ENCODE measurements around the gene PARD3B. TPM values are rescaled to one million over a fixed set of nuclear protein-coding genes. Genes with fewer than 3 reads are reported as not detected.

The PARD3B gene
- total and polyA plus RNA-seq, 2 experiments from 2014 or later: 3.5 to 4.4 TPM

DNA sequence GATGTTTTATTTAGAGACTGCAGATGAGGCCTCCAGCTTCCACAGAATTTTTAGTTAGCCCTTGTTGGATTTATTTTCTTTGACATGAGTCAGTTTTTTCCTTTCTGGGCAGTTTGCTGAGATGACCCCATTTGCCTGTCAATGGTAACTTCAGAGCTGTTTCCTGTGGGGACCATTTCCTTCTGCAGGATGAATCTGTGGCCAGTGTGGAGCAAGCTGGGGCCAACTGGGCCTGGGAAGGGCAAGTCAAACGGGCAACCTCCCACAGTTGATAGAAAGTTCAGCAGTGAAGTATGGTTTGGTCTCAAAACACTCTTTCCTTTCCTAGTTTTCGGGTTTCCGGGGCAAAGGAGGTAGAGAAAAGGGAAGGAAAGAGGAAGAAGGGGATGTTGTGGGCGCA lies 845.6 kb downstream of the PARD3B start (continued):
- TF ChIP-seq REST (IDR thresholded peaks at IDR 0.05; ENCODE audit: unreplicated experiment): no peak
- no peak for TF ChIP-seq ZNF331 (CRISPR knock-in tag; IDR thresholded peaks at IDR 0.05; ENCODE audit: low read depth)
- TF ChIP-seq JUNB (IDR thresholded peaks at IDR 0.05; ENCODE audit: unreplicated experiment): no peak
- TF ChIP-seq NANOG (IDR thresholded peaks at IDR 0.05; ENCODE audit: borderline replicate concordance): no peak
- no peak for TF ChIP-seq EZH2 (IDR thresholded peaks at IDR 0.05; ENCODE audit: low read depth, unreplicated experiment)
- TF ChIP-seq CREB1 (CRISPR knock-in tag; IDR thresholded peaks at IDR 0.05; ENCODE audit: low read depth): no peak

GRCh38 chr2:205401511-205401910 lies 856.2 kb downstream of the PARD3B start:
- Histone ChIP-seq H3K4me2 (no peak overlapping the region), H3K36me3 (ENCODE audit: insufficient read depth) (no peaks in the 10 kb centered on the region), H3K9me2 (ENCODE audit: insufficient read depth) (no peaks in the 10 kb centered on the region), H3K4me1 (ENCODE audit: insufficient read depth) (no peaks in the 10 kb centered on the region), H3K27me3 (ENCODE audit: insufficient read depth) (no peaks in the 10 kb centered on the region), H3K4me3 (no peak overlapping the region), H3F3A (replicated peaks; ENCODE audit: low read depth) (no peaks in the 10 kb centered on the region), H3K79me2 (replicated peaks; ENCODE audit: insufficient read depth) (no peaks in the 10 kb centered on the region), H3K27ac (ENCODE audit: low read depth) (no peak overlapping the region), H2AFZ (no peak overlapping the region), H4K20me1 (replicated peaks; ENCODE audit: insufficient read depth) (no peaks in the 10 kb centered on the region)
- Mint-ChIP-seq H3K4me3 (no peak overlapping the region), H3K27ac (no peak overlapping the region), H3K27me3 (ENCODE audit: insufficient read depth, low read depth, poor library complexity) (no peaks in the 10 kb centered on the region), H3K36me3 (ENCODE audit: low read depth) (no peaks in the 10 kb centered on the region), H3K9me3 (no peaks in the 10 kb centered on the region), H3K4me1 (peaks cover 2% of the 10 kb centered on the region; the same call in 2 of the 3 replicates)
- no peak for DNase-seq (ENCODE audit: low spot score)
- ATAC-seq: no peak
- no peak for TF ChIP-seq POLR2AphosphoS5 (IDR thresholded peaks at IDR 0.05; ENCODE audit: low read depth)
- TF ChIP-seq EZH2 (IDR thresholded peaks at IDR 0.05; ENCODE audit: low read depth, unreplicated experiment): no peak
- no peak for TF ChIP-seq ZNF114 (CRISPR knock-in tag; IDR thresholded peaks at IDR 0.05)
- TF ChIP-seq STAT1 (IDR thresholded peaks at IDR 0.05; ENCODE audit: unreplicated experiment): no peak
- no peak for TF ChIP-seq NANOG (IDR thresholded peaks at IDR 0.05; ENCODE audit: borderline replicate concordance)
- TF ChIP-seq JUNB (IDR thresholded peaks at IDR 0.05; ENCODE audit: unreplicated experiment): no peak

DNA sequence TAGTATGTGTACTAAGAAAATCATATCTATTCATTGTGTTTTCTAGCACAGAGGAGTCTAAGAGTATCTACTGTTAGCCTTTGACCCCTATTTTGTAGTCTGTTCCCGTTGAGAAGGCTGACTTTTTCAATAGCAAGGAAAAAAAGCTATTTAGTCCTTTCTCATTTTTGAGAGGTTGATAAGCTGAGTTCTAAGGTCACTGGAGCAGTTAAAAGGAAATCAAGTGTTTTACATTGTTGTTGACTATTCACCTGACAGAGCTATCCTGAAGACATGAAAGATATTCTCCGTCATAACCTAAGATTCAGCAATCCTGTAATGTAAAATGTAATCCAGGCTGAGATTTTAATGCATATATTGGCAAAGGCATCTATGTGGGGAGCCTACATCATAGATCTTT lies 856.7 kb downstream of the PARD3B start:
- no peak overlapping the region for H3K4me3 Mint-ChIP-seq
- H4K20me1 ChIP-seq (replicated peaks; ENCODE audit: insufficient read depth): no peaks in the 10 kb centered on the region
- H3K4me3 ChIP-seq: no peak overlapping the region
- H3K36me3 Mint-ChIP-seq (ENCODE audit: low read depth): no peaks in the 10 kb centered on the region
- no peaks in the 10 kb centered on the region for H3K79me2 ChIP-seq (replicated peaks; ENCODE audit: insufficient read depth)
- H3K4me1 Mint-ChIP-seq: no peaks in the 10 kb centered on the region; the same call in 2 of the 3 replicates
- no peak overlapping the region for H3K27ac Mint-ChIP-seq
- H3K27ac ChIP-seq (ENCODE audit: low read depth): no peak overlapping the region
- no peak overlapping the region for H2AFZ ChIP-seq
- no peaks in the 10 kb centered on the region for H3K4me1 ChIP-seq (ENCODE audit: insufficient read depth)
- TF ChIP-seq STAT1 (IDR thresholded peaks at IDR 0.05; ENCODE audit: unreplicated experiment): no peak
- no peaks in the 10 kb centered on the region for H3K9me3 Mint-ChIP-seq
- no peaks in the 10 kb centered on the region for H3K27me3 ChIP-seq (ENCODE audit: insufficient read depth)
- no peak overlapping the region for H3K4me2 ChIP-seq
- H3K27me3 Mint-ChIP-seq (ENCODE audit: insufficient read depth, low read depth, poor library complexity): no peaks in the 10 kb centered on the region
- H3F3A ChIP-seq (replicated peaks; ENCODE audit: low read depth): no peaks in the 10 kb centered on the region
- ATAC-seq (no peak), DNase-seq (ENCODE audit: low spot score) (no peak)
- H3K36me3 ChIP-seq (ENCODE audit: insufficient read depth): no peaks in the 10 kb centered on the region
- H3K9me2 ChIP-seq (ENCODE audit: insufficient read depth): no peaks in the 10 kb centered on the region
